ENCODE measurements around the gene UBE2QL1.

The UBE2QL1 gene

DNA sequence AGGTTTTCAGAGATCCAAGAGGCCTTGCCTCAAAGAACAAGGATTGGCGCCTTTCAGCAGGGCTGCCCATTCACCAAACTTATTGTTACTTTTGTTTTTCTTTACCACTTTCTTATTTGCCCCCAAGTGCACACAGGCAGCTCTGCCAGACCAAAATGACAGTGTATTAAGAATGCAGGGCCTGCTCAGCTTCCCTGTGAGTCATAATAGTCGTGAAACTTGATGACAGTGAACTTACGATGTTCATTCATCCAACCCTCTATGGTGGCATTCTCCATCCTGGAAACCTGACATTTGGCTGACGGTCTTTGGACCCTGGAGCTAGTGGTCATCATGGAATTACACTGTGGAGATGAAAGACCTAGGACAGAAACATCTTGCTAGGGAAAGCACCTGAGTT, 44.3 kb downstream of the UBE2QL1 start:
- WGBS = over 99% methylated on average over 4 of the region's 4 CpGs
- no peak overlapping the region for H3K4me3 ChIP-seq (ENCODE audit: low read length)
- H3K36me3 ChIP-seq (ENCODE audit: insufficient read depth, low read length) = no peaks in the 10 kb centered on the region
- H3K4me1 ChIP-seq (ENCODE audit: insufficient read depth, low read length) = peaks cover 5% of the 10 kb centered on the region; the same call in 1 of the 2 replicates
- no peak overlapping the region for H3K27ac ChIP-seq (ENCODE audit: low read depth, low read length)
- no peaks in the 10 kb centered on the region for H3K9me3 ChIP-seq (ENCODE audit: insufficient read depth, low read depth, low read length)
- no peak overlapping the region for H3K9ac ChIP-seq (ENCODE audit: low read depth, low read length)
- peaks cover 12% of the 10 kb centered on the region; the same call in 1 of the 2 replicates for H3K27me3 ChIP-seq (ENCODE audit: insufficient read depth, low read length)

DNA sequence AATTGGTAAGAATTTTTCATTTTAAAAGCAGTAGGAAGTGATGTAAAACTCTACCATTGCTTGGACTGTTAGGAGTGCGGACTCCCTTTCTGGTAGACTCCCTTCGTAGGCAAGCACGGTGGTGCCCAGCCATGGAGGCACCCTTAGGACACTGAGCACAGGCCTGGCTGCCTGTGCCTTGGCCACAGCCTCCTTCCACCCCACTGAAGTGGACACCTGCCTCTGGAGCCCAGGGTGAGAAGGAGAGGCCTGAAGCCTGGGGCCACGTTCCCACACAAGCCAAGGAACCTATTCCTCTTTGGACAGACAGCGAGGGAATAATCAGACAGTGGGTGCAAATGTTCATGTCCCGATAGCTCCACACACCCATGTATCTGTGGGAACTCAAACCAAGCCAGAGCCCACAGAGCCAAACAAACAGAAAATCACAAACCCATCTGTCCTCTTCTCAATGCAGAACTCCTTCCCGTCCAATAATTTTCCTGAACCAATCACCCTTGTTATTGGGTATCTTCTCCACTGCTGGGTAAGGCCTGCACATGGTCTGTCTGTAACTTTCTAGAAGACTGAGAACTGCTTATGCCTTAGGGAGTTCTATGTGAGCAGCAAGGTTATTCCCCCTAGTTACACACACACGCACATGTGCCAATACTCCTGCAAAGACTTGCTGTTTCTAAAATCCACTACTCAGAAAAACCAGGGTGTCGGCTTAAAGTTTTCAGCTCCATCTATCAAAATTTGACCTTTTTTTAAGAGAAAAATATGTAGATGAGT, 45.2 kb downstream of the UBE2QL1 start:
- peaks cover 5% of the 10 kb centered on the region; the same call in 1 of the 2 replicates for H3K4me1 ChIP-seq (ENCODE audit: insufficient read depth, low read length)
- no peaks in the 10 kb centered on the region for H3K36me3 ChIP-seq (ENCODE audit: insufficient read depth, low read length)
- no peak overlapping the region for H3K27ac ChIP-seq (ENCODE audit: low read depth, low read length)
- H3K27me3 ChIP-seq (ENCODE audit: insufficient read depth, low read length) = peaks cover 12% of the 10 kb centered on the region; the same call in 1 of the 2 replicates
- H3K4me3 ChIP-seq (ENCODE audit: low read length) = no peak overlapping the region
- no peak overlapping the region for H3K9ac ChIP-seq (ENCODE audit: low read depth, low read length)
- 94% methylated on average over 9 of the region's 9 CpGs for WGBS
- no peaks in the 10 kb centered on the region for H3K9me3 ChIP-seq (ENCODE audit: insufficient read depth, low read depth, low read length)

DNA sequence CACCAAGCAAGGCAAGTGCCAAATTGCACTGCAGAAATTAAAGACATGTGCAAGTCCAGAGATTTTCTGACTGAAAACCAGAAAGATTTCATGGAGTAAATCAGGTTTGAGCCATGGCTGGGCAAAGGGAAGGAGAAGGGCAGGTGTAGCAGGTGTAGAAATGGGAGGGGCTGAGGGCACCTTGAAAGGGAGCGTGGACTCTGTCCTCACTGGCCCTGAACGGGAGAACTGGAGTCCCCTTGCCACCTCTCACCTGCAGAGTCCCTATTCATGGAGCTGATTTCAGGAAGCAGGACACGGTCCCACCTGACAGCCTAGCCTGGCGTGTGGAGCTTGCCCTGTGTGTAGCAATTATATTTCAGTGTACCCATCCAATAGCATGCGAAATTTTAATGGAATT, 46.3 kb downstream of the UBE2QL1 start:
- Histone ChIP-seq H3K27me3 (ENCODE audit: insufficient read depth, low read length) (peaks cover 12% of the 10 kb centered on the region; the same call in 1 of the 2 replicates), H3K9ac (ENCODE audit: low read depth, low read length) (no peak overlapping the region), H3K4me3 (ENCODE audit: low read length) (no peak overlapping the region), H3K36me3 (ENCODE audit: insufficient read depth, low read length) (no peaks in the 10 kb centered on the region), H3K27ac (ENCODE audit: low read depth, low read length) (no peak overlapping the region), H3K9me3 (ENCODE audit: insufficient read depth, low read depth, low read length) (no peaks in the 10 kb centered on the region), H3K4me1 (ENCODE audit: insufficient read depth, low read length) (peaks cover 5% of the 10 kb centered on the region; the same call in 1 of the 2 replicates)
- 90% methylated on average over 5 of the region's 5 CpGs for WGBS

GRCh38 chr5:6495433-6496206, 47.0 kb downstream of the UBE2QL1 start:
- Histone ChIP-seq H3K27ac (ENCODE audit: low read depth, low read length) (no peak overlapping the region), H3K9me3 (ENCODE audit: insufficient read depth, low read depth, low read length) (no peaks in the 10 kb centered on the region), H3K27me3 (ENCODE audit: insufficient read depth, low read length) (peaks cover 12% of the 10 kb centered on the region; the same call in 1 of the 2 replicates), H3K4me1 (ENCODE audit: insufficient read depth, low read length) (peaks cover 5% of the 10 kb centered on the region; the same call in 1 of the 2 replicates), H3K4me3 (ENCODE audit: low read length) (no peak overlapping the region), H3K9ac (ENCODE audit: low read depth, low read length) (no peak overlapping the region), H3K36me3 (ENCODE audit: insufficient read depth, low read length) (no peaks in the 10 kb centered on the region)
- 95% methylated on average over 8 of the region's 8 CpGs for WGBS

- H3K9me3 ChIP-seq (ENCODE audit: insufficient read depth, low read depth, low read length) = no peaks in the 10 kb centered on the region
- H3K27ac ChIP-seq (ENCODE audit: low read depth, low read length) = no peak overlapping the region
- no peaks in the 10 kb centered on the region for H3K36me3 ChIP-seq (ENCODE audit: insufficient read depth, low read length)
- H3K4me3 ChIP-seq (ENCODE audit: low read length) = no peak overlapping the region
- peaks cover 9% of the 10 kb centered on the region; the same call in 1 of the 2 replicates for H3K27me3 ChIP-seq (ENCODE audit: insufficient read depth, low read length)
- no peak overlapping the region for H3K9ac ChIP-seq (ENCODE audit: low read depth, low read length)
- 91% methylated on average over 5 of the region's 5 CpGs for WGBS
- H3K4me1 ChIP-seq (ENCODE audit: insufficient read depth, low read length) = peaks cover under 1% of the 10 kb centered on the region; the same call in 1 of the 2 replicates
Measured at GRCh38 chr5:6496207-6496584, 47.5 kb downstream of the UBE2QL1 start.

- H3K9ac ChIP-seq (ENCODE audit: low read depth, low read length) = no peak overlapping the region
- H3K36me3 ChIP-seq (ENCODE audit: insufficient read depth, low read length) = no peaks in the 10 kb centered on the region
- no peaks in the 10 kb centered on the region for H3K4me1 ChIP-seq (ENCODE audit: insufficient read depth, low read length)
- peaks cover 6% of the 10 kb centered on the region; the same call in 1 of the 2 replicates for H3K27me3 ChIP-seq (ENCODE audit: insufficient read depth, low read length)
- 91% methylated on average over 6 of the region's 6 CpGs for WGBS
- H3K9me3 ChIP-seq (ENCODE audit: insufficient read depth, low read depth, low read length) = no peaks in the 10 kb centered on the region
- H3K4me3 ChIP-seq (ENCODE audit: low read length) = no peak overlapping the region
- H3K27ac ChIP-seq (ENCODE audit: low read depth, low read length) = no peak overlapping the region
Measured at GRCh38 chr5:6496636-6497035, 48.0 kb downstream of the UBE2QL1 start.

GRCh38 chr5:6497262-6497661, 48.6 kb downstream of the UBE2QL1 start:
- Histone ChIP-seq H3K27ac (ENCODE audit: low read depth, low read length) (no peak overlapping the region), H3K9ac (ENCODE audit: low read depth, low read length) (no peak overlapping the region), H3K9me3 (ENCODE audit: insufficient read depth, low read depth, low read length) (no peaks in the 10 kb centered on the region), H3K36me3 (ENCODE audit: insufficient read depth, low read length) (no peaks in the 10 kb centered on the region), H3K27me3 (ENCODE audit: insufficient read depth, low read length) (no peaks in the 10 kb centered on the region), H3K4me1 (ENCODE audit: insufficient read depth, low read length) (no peaks in the 10 kb centered on the region), H3K4me3 (ENCODE audit: low read length) (no peak overlapping the region)
- 94% methylated on average over 1 of the region's 1 CpG for WGBS

DNA sequence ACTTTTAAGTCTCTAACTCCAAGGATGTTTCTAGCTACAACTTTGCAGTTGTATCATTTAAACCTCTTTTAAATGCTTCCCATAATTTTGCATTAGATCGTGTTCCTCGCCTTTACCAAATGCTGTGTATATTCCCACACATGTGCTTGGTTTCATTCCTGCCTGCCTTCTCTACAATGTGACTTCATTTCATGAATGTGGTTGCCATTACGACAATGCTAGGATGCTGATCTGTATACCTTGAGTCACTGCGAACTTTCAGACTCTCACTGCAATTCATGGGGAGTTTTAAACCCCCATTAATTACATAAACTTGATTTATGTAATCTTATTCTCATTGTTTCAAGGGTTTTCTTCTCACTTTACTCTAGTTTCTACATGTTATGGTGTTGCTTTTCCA, 50.3 kb downstream of the UBE2QL1 start:
- no peaks in the 10 kb centered on the region for H3K9me3 ChIP-seq (ENCODE audit: insufficient read depth, low read depth, low read length)
- H3K9ac ChIP-seq (ENCODE audit: low read depth, low read length) = no peak overlapping the region
- no peak overlapping the region for H3K27ac ChIP-seq (ENCODE audit: low read depth, low read length)
- H3K4me1 ChIP-seq (ENCODE audit: insufficient read depth, low read length) = no peaks in the 10 kb centered on the region
- WGBS = 96% methylated on average over 4 of the region's 4 CpGs
- H3K36me3 ChIP-seq (ENCODE audit: insufficient read depth, low read length) = no peaks in the 10 kb centered on the region
- H3K27me3 ChIP-seq (ENCODE audit: insufficient read depth, low read length) = no peaks in the 10 kb centered on the region
- H3K4me3 ChIP-seq (ENCODE audit: low read length) = no peak overlapping the region

GRCh38 chr5:6501701-6502100, 53.0 kb downstream of the UBE2QL1 start:
- WGBS = 92% methylated on average over 7 of the region's 7 CpGs
- Histone ChIP-seq H3K27ac (ENCODE audit: low read depth, low read length) (no peak overlapping the region), H3K36me3 (ENCODE audit: insufficient read depth, low read length) (no peaks in the 10 kb centered on the region), H3K27me3 (ENCODE audit: insufficient read depth, low read length) (no peaks in the 10 kb centered on the region), H3K9ac (ENCODE audit: low read depth, low read length) (no peak overlapping the region), H3K4me1 (ENCODE audit: insufficient read depth, low read length) (no peaks in the 10 kb centered on the region), H3K4me3 (ENCODE audit: low read length) (no peak overlapping the region), H3K9me3 (ENCODE audit: insufficient read depth, low read depth, low read length) (no peaks in the 10 kb centered on the region)

GRCh38 chr5:6502421-6502820, 53.8 kb downstream of the UBE2QL1 start:
- no peaks in the 10 kb centered on the region for H3K27me3 ChIP-seq (ENCODE audit: insufficient read depth, low read length)
- H3K27ac ChIP-seq (ENCODE audit: low read depth, low read length) = no peak overlapping the region
- no peak overlapping the region for H3K9ac ChIP-seq (ENCODE audit: low read depth, low read length)
- no peaks in the 10 kb centered on the region for H3K4me1 ChIP-seq (ENCODE audit: insufficient read depth, low read length)
- H3K4me3 ChIP-seq (ENCODE audit: low read length) = no peak overlapping the region
- no peaks in the 10 kb centered on the region for H3K9me3 ChIP-seq (ENCODE audit: insufficient read depth, low read depth, low read length)
- H3K36me3 ChIP-seq (ENCODE audit: insufficient read depth, low read length) = no peaks in the 10 kb centered on the region
- WGBS = 90% methylated on average over 4 of the region's 4 CpGs

DNA sequence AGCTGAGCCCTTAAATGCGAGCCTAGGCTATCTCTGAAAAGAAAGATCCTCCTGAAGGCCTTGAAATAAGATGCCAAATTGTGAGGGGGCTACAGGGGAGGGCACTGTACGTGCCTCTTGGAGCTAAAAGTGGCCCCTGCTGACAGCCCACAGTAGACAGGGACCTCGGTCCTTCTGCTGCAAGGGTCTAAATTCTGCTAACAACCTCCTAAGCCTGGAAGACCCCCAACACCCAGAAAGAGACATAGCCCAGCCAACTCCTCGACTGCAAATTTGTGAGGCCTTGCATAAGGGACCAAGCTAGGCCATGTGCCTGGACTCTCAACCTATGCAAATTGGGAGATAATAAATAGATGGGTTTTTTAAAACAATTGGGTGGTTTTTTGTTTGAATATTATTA, 54.7 kb downstream of the UBE2QL1 start:
- no peaks in the 10 kb centered on the region for H3K9me3 ChIP-seq (ENCODE audit: insufficient read depth, low read depth, low read length)
- no peaks in the 10 kb centered on the region for H3K4me1 ChIP-seq (ENCODE audit: insufficient read depth, low read length)
- H3K27ac ChIP-seq (ENCODE audit: low read depth, low read length) = no peak overlapping the region
- H3K36me3 ChIP-seq (ENCODE audit: insufficient read depth, low read length) = no peaks in the 10 kb centered on the region
- no peak overlapping the region for H3K4me3 ChIP-seq (ENCODE audit: low read length)
- H3K27me3 ChIP-seq (ENCODE audit: insufficient read depth, low read length) = no peaks in the 10 kb centered on the region
- H3K9ac ChIP-seq (ENCODE audit: low read depth, low read length) = no peak overlapping the region
- 86% methylated on average over 4 of the region's 4 CpGs for WGBS
